ENCODE measurements around the gene NR1I2. TPM values are rescaled to one million over a fixed set of nuclear protein-coding genes. Genes with fewer than 3 reads are reported as not detected.

The NR1I2 gene
- total RNA-seq, 1 experiment from 2014 or later: not detected

DNA sequence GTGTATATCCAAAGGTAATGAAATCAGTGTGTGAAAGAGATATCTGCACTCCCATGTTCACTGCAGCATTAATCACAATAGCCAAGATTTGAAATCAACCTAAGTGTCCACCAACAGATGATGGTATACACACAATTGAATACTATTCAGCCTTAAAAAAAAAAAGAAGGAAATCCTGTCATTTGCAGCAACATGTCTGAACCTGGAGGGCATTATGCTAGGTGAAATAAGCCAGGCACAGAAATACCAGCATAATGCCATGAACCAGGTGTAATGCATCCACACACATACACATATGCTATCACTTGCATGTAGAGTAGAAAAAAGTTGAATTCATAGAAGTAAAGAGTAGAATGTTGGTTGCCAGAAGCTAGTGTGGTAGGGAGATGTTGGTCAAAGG lies 18.4 kb upstream of the NR1I2 start:
- no TSS peak for BruUV-seq (replicated peaks)
- ChIA-PET CTCF (no interaction called here), POLR2A (no interaction called here)
- H3K36me3 ChIP-seq (ENCODE audit: control insufficient read depth, insufficient read depth, low read length): no peaks in the 10 kb centered on the region
- no peaks in the 10 kb centered on the region for H3K9me3 Mint-ChIP-seq (ENCODE audit: unreplicated experiment)
- TF ChIP-seq, protein P1, sequence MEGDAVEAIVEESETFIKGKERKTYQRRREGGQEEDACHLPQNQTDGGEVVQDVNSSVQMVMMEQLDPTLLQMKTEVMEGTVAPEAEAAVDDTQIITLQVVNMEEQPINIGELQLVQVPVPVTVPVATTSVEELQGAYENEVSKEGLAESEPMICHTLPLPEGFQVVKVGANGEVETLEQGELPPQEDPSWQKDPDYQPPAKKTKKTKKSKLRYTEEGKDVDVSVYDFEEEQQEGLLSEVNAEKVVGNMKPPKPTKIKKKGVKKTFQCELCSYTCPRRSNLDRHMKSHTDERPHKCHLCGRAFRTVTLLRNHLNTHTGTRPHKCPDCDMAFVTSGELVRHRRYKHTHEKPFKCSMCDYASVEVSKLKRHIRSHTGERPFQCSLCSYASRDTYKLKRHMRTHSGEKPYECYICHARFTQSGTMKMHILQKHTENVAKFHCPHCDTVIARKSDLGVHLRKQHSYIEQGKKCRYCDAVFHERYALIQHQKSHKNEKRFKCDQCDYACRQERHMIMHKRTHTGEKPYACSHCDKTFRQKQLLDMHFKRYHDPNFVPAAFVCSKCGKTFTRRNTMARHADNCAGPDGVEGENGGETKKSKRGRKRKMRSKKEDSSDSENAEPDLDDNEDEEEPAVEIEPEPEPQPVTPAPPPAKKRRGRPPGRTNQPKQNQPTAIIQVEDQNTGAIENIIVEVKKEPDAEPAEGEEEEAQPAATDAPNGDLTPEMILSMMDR (IDR thresholded peaks at IDR 0.05; ENCODE audit: insufficient read depth in 1 of 2, low read depth in 1 of 2, low read length in 1 of 2, severe bottlenecking in 1 of 2, unreplicated experiment in 1 of 2): no peak
- intact Hi-C loops (cut with micrococcal nuclease; ENCODE audit: unreplicated experiment): no loop called here
- no peak overlapping the region for H3K4me3 ChIP-seq (ENCODE audit: low read depth, low read length)
- H3K4me1 ChIP-seq: no peaks in the 10 kb centered on the region
- no peak overlapping the region for H3K4me3 Mint-ChIP-seq (ENCODE audit: unreplicated experiment)
- H3K36me3 Mint-ChIP-seq (ENCODE audit: insufficient read depth, unreplicated experiment): no peaks in the 10 kb centered on the region
- no peaks in the 10 kb centered on the region for H3K27me3 ChIP-seq (replicated peaks; ENCODE audit: control insufficient read depth, insufficient read depth, low read length)
- no peak overlapping the region for H3K27ac Mint-ChIP-seq (ENCODE audit: unreplicated experiment)
- 0 out of 2 replicates have a peak, but pooled peaks cover 4% of the 10 kb centered on the region for H3K9me3 ChIP-seq
- no peak for DNase-seq
- no peaks in the 10 kb centered on the region for H3K4me1 Mint-ChIP-seq (ENCODE audit: low read depth, unreplicated experiment)
- H3K27me3 Mint-ChIP-seq (ENCODE audit: insufficient read depth, unreplicated experiment): peaks cover 10% of the 10 kb centered on the region

DNA sequence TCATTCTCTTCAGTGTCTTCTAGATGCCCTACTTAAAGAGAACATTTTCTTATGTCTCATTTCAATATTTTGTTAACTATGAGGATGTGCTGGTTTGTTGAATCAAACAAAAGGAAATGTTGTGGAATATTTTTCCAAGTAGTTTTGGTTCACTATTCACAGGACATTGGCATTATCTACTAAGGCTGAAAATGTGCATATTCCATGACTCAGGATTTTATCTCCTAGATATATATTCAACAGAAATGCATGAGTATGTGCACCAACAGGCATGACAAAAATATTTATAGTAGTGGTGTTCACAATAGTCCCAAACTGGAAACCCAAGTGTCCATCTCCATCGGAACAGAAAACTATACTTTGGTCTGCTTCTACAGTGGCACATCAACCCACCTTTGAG lies 16.7 kb upstream of the NR1I2 start:
- CTCF ChIA-PET: no interaction called here

DNA sequence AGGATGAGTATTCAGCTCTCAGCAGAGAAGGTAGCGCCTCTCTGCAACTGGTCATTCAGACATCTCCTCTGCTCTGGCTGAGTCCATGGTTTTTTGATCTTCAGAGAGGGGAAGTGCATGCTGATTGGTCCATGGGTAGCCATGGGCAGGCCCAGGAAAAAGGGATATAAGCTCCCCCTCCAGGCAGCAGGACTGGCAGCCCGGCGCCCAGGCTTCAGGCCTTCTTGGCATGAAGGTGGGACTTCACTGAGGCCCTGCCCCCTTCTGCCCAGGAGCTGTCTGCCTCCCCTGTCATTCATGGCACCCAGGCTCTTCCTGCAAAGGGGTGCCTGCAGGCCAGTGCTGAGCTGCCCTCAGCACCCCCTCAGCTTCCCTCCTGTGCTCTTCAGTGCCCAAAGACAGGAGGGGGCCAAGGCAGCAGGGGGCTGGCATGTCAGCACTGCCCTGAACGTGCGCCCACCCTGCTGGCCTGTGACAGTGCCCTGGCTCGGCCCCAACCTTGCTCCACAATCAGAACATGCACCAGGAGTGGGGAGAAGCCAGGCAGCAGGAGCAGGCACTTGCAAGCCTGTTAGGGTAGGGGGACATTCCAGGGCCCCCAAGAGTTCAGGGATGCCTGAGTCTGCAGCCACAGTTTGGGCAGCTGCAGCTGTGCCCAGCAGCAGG lies 13.8 kb upstream of the NR1I2 start:
- Mint-ChIP-seq H3K9me3 (ENCODE audit: unreplicated experiment) (no peaks in the 10 kb centered on the region), H3K4me1 (ENCODE audit: low read depth, unreplicated experiment) (no peaks in the 10 kb centered on the region), H3K4me3 (ENCODE audit: unreplicated experiment) (no peak overlapping the region), H3K36me3 (ENCODE audit: insufficient read depth, unreplicated experiment) (no peaks in the 10 kb centered on the region), H3K27ac (ENCODE audit: unreplicated experiment) (no peak overlapping the region), H3K27me3 (ENCODE audit: insufficient read depth, unreplicated experiment) (peaks cover 6% of the 10 kb centered on the region)
- Histone ChIP-seq H3K9me3 (no peaks in the 10 kb centered on the region), H3K4me1 (no peaks in the 10 kb centered on the region), H3K4me3 (ENCODE audit: low read depth, low read length) (no peak overlapping the region), H3K36me3 (ENCODE audit: control insufficient read depth, insufficient read depth, low read length) (no peaks in the 10 kb centered on the region), H3K27me3 (replicated peaks; ENCODE audit: control insufficient read depth, insufficient read depth, low read length) (no peaks in the 10 kb centered on the region)
- TF ChIP-seq, protein P1 (IDR thresholded peaks at IDR 0.05; ENCODE audit: insufficient read depth in 1 of 2, low read depth in 1 of 2, low read length in 1 of 2, severe bottlenecking in 1 of 2, unreplicated experiment in 1 of 2): no peak
- DNase-seq: no peak
- POLR2A ChIA-PET: no interaction called here
- CTCF ChIA-PET: no interaction called here
- intact Hi-C loops (cut with micrococcal nuclease; ENCODE audit: unreplicated experiment): no loop called here
- no TSS peak for BruUV-seq (replicated peaks)

More for the DNA sequence above, 16.7 kb upstream of the NR1I2 start:
- Mint-ChIP-seq H3K27me3 (ENCODE audit: insufficient read depth, unreplicated experiment) (peaks cover 10% of the 10 kb centered on the region), H3K4me3 (ENCODE audit: unreplicated experiment) (no peak overlapping the region), H3K4me1 (ENCODE audit: low read depth, unreplicated experiment) (no peaks in the 10 kb centered on the region), H3K9me3 (ENCODE audit: unreplicated experiment) (no peaks in the 10 kb centered on the region), H3K36me3 (ENCODE audit: insufficient read depth, unreplicated experiment) (no peaks in the 10 kb centered on the region), H3K27ac (ENCODE audit: unreplicated experiment) (no peak overlapping the region)
- intact Hi-C loops (cut with micrococcal nuclease; ENCODE audit: unreplicated experiment): no loop called here
- H3K4me3 ChIP-seq (ENCODE audit: low read depth, low read length): no peak overlapping the region
- H3K27me3 ChIP-seq (replicated peaks; ENCODE audit: control insufficient read depth, insufficient read depth, low read length): no peaks in the 10 kb centered on the region
- no peak for DNase-seq
- BruUV-seq (replicated peaks): no TSS peak
- TF ChIP-seq, protein P1 (IDR thresholded peaks at IDR 0.05; ENCODE audit: insufficient read depth in 1 of 2, low read depth in 1 of 2, low read length in 1 of 2, severe bottlenecking in 1 of 2, unreplicated experiment in 1 of 2): no peak
- 0 out of 2 replicates have a peak, but pooled peaks cover 4% of the 10 kb centered on the region for H3K9me3 ChIP-seq
- POLR2A ChIA-PET: no interaction called here
- H3K36me3 ChIP-seq (ENCODE audit: control insufficient read depth, insufficient read depth, low read length): no peaks in the 10 kb centered on the region
- H3K4me1 ChIP-seq: no peaks in the 10 kb centered on the region

All from Caco-2 (cell line).